AG09319 (cell line): ENCODE results near the gene WDR76.
A peak's percentile ranks its signal among the peaks of the same experiment; 100 is the strongest.

Source experiments
- DNase-seq: peaks from one replicate; pipeline ENCODE4 v3.0.0-alpha.2; 2010; ENCODE audit warnings: low read depth; ENCODE audit errors: extremely low read depth
- TF ChIP-seq, protein P1 (sequence below): IDR thresholded peaks from 2 replicates; pipeline ENCODE4 v1.5.1; 2011; ENCODE audit warnings: low read depth, mild to moderate bottlenecking, inconsistent platforms, low read length, moderate library complexity

WDR76 gene

DNA sequence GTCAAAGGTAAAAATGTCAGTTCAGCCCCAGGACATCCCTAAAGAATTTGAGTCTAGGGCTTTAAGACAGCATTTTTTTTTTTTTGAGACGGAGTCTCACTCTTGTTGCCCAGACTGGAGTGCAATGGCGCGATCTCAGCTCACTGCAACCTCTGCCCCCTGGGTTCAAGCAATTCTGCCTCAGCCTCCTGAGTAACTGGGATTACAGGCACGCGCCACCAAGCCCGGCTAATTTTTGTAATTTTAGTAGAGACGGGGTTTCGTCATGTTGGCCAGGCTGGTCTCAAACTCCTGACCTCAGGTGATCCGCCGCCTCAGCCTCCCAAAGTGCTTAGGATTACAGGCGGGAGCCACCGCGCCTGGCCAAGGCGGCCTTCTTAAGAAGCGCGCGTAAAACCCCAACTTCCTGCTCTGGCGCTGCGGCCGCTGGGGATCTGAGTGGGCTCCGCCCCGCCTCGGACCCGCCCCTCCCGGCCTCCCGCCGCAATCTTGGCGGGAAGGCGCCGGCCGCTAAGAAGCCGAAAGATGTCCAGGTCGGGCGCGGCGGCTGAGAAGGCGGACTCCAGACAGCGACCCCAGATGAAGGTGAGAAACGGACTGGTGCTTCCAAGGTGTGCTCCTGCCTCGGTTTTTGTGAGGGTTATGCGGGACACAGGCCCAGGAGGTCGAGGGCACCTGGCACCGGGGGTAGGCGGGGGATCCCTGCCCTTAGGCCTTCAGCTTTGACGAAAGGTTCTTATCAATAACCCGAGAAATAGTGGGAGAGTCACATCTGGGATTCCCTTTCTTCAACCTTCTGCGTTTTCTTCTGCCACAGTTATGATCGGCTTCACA, at the start of gene WDR76:
Gene WDR76 (plus strand): TSS at position 495 of the 834 bp plus-strand sequence. CDS start 31 bp downstream, at position 526.
- TF ChIP-seq, protein P1, sequence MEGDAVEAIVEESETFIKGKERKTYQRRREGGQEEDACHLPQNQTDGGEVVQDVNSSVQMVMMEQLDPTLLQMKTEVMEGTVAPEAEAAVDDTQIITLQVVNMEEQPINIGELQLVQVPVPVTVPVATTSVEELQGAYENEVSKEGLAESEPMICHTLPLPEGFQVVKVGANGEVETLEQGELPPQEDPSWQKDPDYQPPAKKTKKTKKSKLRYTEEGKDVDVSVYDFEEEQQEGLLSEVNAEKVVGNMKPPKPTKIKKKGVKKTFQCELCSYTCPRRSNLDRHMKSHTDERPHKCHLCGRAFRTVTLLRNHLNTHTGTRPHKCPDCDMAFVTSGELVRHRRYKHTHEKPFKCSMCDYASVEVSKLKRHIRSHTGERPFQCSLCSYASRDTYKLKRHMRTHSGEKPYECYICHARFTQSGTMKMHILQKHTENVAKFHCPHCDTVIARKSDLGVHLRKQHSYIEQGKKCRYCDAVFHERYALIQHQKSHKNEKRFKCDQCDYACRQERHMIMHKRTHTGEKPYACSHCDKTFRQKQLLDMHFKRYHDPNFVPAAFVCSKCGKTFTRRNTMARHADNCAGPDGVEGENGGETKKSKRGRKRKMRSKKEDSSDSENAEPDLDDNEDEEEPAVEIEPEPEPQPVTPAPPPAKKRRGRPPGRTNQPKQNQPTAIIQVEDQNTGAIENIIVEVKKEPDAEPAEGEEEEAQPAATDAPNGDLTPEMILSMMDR, result no peak
- peak; percentile 52 for DNase-seq

DNA sequence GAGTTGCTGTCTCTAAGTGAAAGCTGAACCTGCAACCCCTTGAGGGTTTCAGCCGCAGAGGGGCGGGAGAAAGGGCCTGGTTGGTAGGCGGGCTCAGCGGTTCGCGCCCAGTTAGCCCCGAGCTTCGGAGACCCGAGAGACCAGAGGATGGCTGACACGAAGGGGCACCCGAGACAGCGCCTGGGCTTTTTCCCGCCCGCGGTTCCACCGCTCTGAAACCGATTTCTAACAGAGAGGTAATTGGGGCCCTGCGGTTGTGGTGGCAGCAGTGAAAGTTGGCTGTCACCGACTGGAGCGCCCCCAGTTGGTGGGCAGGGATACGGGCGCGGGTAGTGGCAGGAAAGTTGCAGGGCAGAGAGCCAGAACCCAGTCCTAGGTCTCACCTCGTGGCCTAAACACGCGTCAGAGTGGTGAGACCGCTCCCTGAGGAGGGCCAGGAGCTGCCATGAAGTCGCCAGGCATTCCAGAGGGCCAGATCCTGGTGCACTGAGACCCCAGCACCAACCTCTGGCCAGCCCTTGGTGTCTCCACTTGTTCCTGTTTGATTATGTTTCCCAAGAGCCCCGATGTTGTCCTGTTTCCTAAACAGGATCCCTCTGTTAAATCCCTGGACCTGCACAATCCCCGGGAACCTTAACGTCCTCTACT, 49.4 kb upstream of the WDR76 start:
- TF ChIP-seq, protein P1, result peak; percentile 92
- DNase-seq, result no peak

DNA sequence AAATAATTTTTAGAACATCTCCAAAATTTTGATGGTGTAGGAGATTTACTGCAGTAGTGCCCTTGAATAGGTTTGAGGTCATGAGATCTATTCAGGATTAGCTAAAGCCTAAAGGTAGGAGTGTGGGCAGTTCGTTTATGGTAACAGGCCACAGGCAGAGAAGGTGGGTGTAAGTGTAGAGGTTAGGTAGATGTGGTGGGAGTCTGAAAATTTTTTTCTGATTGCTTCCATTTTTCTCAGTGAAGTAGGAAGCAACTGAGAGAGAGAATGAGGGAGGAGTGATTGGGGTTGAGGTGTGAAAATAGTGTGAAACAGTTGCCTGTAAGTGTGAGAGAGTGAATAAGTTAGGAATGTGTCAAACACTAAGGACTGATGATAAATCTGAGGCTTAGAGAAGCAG, 47.8 kb upstream of the WDR76 start:
- TF ChIP-seq, protein P1, result no peak
- no peak for DNase-seq

DNA sequence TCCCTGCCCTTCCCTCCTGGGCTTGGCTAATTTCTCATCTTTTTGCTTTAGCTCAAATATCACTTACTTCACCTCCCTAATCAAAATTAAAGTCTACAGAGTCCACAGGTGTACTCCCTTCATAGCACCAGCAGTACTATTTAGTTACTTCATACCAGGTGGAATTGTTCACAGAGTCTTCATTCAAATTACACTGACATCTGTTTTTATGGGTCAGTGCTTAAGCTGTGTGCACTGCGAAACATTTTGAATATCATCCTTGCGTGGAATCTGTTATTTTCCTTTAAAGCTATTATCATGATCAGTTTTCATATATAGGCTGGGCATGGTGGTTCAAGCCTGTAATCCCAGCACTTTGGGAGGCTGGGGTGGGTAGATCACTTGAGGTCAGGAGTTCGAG, 37.4 kb upstream of the WDR76 start:
- DNase-seq, result no peak
- TF ChIP-seq, protein P1, result no peak

DNA sequence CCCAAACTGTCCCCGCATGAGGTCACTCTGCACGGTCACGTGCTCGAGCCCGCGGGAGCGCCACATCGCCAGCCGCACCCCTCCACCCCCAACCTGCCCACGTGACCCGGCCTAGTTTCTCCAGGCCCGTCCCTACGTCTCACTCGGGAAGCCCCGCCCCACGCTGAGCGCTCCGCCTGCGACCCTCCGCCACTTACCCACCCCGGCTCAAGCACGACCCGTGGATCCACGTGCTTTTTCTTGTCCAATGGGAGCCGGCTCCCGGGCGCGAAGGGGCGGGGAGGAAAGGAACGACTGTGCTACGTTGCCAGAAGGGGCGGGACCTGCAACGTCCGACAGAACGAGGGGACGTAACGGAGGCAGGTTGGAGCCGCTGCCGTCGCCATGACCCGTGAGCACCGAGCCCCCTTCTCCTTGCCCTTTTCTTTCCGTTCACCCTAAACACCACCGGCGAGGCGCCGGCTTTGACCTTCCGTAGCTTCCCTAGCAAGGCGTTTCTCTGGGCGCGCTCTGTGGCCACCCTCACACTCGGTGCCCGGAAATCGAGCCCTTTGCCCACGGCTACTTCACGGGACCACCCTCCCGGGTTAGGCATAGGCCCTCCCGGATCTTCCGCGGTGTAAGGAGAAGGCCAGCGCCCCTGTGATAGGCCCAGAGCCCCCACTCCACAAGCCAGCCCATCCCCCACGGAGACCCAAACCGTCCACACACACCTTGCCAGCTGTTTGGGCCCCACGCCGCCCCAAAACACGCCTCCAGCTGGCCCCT, 34.6 kb upstream of the WDR76 start, which contains the start of gene SERF2:
Gene SERF2 (plus strand): TSS at position 328 of the 768 bp plus-strand sequence. CDS start 57 bp downstream, at position 385.
- TF ChIP-seq, protein P1, result no peak
- peak; percentile 99 for DNase-seq

DNA sequence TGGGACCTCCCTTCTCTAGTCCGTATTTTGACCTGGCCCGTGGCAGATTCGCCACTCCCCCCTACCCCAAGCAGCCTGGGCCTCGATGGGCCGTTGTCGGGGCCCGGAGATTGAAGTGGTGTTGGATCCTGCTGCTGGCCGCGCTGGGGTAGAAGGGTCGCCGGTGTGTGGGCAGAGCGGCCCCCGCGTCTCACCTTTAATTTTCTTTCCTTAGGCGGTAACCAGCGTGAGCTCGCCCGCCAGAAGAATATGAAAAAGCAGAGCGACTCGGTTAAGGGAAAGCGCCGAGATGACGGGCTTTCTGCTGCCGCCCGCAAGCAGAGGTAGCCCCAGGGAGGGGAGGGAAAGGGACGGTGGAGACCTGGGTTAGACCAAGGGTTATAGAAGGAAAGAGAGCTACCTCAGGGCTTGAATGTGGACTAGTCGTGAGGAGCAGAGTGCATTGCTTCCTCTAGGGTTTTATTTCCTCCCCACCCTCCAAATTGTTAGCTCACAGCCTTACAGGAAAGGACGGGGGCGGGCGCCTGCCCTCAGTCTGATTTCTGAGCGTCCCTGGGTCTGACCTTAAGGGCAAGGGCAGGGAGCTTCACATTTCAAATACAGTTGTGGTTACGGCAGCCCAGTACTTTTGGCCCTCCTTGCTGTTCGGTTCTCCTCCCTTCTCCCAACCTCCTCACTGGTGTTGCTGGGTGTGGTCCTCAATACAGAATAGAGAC, 33.9 kb upstream of the WDR76 start:
- no peak for DNase-seq
- TF ChIP-seq, protein P1, result peak; percentile 18
